GM12874 (cell line): Measurements from ENCODE around the gene AUTS2.

ENCODE experiments used
- TF ChIP-seq, protein P1 (sequence below): IDR thresholded peaks from 2 replicates; pipeline ENCODE4 v1.5.1; 2011; ENCODE audit warnings: low read depth, mild to moderate bottlenecking, control low read depth, low read length, moderate library complexity; ENCODE audit not compliant: insufficient read depth

AUTS2 gene

GRCh38 chr7:69600710-69601519, 2.6 kb downstream of the AUTS2 start:
- TF ChIP-seq, protein P1, sequence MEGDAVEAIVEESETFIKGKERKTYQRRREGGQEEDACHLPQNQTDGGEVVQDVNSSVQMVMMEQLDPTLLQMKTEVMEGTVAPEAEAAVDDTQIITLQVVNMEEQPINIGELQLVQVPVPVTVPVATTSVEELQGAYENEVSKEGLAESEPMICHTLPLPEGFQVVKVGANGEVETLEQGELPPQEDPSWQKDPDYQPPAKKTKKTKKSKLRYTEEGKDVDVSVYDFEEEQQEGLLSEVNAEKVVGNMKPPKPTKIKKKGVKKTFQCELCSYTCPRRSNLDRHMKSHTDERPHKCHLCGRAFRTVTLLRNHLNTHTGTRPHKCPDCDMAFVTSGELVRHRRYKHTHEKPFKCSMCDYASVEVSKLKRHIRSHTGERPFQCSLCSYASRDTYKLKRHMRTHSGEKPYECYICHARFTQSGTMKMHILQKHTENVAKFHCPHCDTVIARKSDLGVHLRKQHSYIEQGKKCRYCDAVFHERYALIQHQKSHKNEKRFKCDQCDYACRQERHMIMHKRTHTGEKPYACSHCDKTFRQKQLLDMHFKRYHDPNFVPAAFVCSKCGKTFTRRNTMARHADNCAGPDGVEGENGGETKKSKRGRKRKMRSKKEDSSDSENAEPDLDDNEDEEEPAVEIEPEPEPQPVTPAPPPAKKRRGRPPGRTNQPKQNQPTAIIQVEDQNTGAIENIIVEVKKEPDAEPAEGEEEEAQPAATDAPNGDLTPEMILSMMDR = no peak

DNA sequence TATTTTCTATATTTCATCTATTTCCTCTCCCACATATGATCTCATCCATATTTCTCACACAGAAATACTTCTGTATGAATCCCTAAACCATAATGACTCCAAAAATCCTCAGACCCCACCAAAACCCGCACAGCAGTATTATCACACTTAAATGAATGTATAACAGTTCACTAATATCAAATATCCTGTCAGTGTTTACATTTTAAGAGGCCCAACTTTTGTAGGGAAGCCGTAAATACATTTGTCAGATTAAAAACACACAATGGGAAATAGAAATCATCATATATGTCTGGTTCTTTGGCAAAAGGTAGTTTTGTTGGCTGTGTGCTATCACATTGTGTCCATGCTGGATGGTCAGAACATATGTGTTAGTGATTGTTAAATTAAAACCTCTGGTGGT, 4.2 kb downstream of the AUTS2 start:
- TF ChIP-seq, protein P1 = no peak

GRCh38 chr7:69603351-69603750, 5.1 kb downstream of the AUTS2 start:
- TF ChIP-seq, protein P1 = no peak

DNA sequence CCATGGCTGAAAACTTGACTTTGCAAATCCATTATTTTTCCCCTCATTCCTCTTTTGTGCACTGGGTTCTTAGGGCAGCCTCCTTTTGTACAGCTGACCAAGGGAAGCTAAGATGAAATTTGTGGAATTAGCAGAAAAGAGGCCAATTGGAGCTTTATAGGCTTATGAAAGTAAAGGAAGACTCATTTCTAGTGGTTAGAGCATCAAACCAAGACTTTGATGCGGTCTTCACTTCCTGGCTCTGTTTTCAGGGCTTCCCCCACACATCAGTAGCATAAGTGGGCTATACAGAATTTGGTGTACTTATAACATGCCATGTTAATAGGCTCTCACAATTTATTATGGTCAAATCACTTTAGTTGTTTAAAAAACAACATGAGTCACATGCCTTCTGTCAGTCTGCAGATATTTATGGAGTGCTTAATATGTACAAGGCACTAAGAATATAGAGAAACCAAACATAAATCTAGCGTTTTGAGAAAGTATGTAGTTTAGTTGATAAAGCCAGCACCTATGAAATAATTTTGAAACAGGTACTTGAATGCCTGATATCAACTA, 5.7 kb downstream of the AUTS2 start:
- TF ChIP-seq, protein P1 = no peak

- TF ChIP-seq, protein P1 = no peak
Observed at GRCh38 chr7:69605070-69605469, 6.8 kb downstream of the AUTS2 start.

GRCh38 chr7:69605546-69605945, 7.3 kb downstream of the AUTS2 start:
- TF ChIP-seq, protein P1 = no peak

DNA sequence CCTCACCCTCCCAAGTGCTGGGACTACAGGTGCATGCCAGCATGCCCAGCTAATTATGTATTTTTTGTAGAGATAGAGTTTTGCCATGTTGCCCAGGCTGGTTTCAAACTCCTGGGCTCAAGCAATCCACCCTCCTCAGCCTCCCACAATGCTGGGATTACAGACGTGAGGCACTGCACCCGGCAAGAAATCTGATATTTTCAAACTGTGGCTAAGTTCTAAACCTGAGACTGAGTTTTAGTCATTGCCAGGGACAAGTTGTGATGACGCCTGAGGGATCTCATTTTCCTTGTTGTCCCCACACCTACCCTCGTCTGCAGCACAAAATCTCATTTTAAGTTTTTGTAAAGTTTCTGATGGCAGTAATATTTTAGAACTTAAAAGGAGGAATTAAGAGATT, 9.8 kb downstream of the AUTS2 start:
- TF ChIP-seq, protein P1 = no peak
